Hepatocyte (in vitro differentiated cells): ENCODE data around the gene OR10H4. TPM values are rescaled to one million over a fixed set of nuclear protein-coding genes. Genes with fewer than 3 reads are reported as not detected.

ENCODE experiments used
- DNase-seq: peaks from one replicate; pipeline ENCODE4 v3.0.0-alpha.2; 2016; ENCODE audit warnings: low spot score
- H2AFZ ChIP-seq: fragments of 200-600 bp; sonication (generic); 2 replicates; pipeline ENCODE4 v1.6.0; 2016; ENCODE audit warnings: antibody characterized with exemption, mild to moderate bottlenecking
- H3K27ac ChIP-seq: fragments of 200-600 bp; sonication (generic); 2 replicates; pipeline ENCODE4 v1.5.1; 2016; ENCODE audit warnings: mild to moderate bottlenecking
- H3K27me3 ChIP-seq: fragments of 200-600 bp; sonication (generic); 2 replicates; pipeline ENCODE4 v1.6.1; 2016
- H3K36me3 ChIP-seq: fragments of 200-600 bp; sonication (generic); replicated peaks from 2 replicates; pipeline ENCODE4 v1.5.1; 2016; ENCODE audit warnings: low read depth; ENCODE audit not compliant: insufficient read depth
- H3K4me1 ChIP-seq: fragments of 200-600 bp; sonication (generic); 2 replicates; pipeline ENCODE4 v1.5.1; 2016; ENCODE audit warnings: mild to moderate bottlenecking, moderate library complexity; ENCODE audit not compliant: insufficient read depth
- H3K4me2 ChIP-seq: fragments of 200-600 bp; sonication (generic); 2 replicates; pipeline ENCODE4 v1.6.0; 2016
- H3K4me3 ChIP-seq: fragments of 200-600 bp; sonication (generic); 2 replicates; pipeline ENCODE4 v1.5.1; 2016; ENCODE audit warnings: mild to moderate bottlenecking
- H3K79me2 ChIP-seq: fragments of 200-600 bp; sonication (generic); 2 replicates; pipeline ENCODE4 v1.6.0; 2017; ENCODE audit warnings: mild to moderate bottlenecking
- H3K9me2 ChIP-seq: fragments of 200-600 bp; sonication (generic); replicated peaks from 2 replicates; pipeline ENCODE4 v1.6.0; 2017; ENCODE audit warnings: mild to moderate bottlenecking; ENCODE audit not compliant: insufficient read depth
- H3K9me3 ChIP-seq: fragments of 200-600 bp; sonication (generic); 2 replicates; pipeline ENCODE4 v1.5.1; 2016; ENCODE audit warnings: low read depth, mild to moderate bottlenecking
- H4K20me1 ChIP-seq: fragments of 200-600 bp; sonication (generic); 2 replicates; pipeline ENCODE4 v1.6.0; 2016; ENCODE audit warnings: mild to moderate bottlenecking; ENCODE audit not compliant: insufficient read depth, poor library complexity, severe bottlenecking
- EZH2 ChIP-seq: fragments of 200-600 bp; sonication (generic); IDR thresholded peaks from 2 replicates; pipeline ENCODE4 v1.6.1; 2016; ENCODE audit warnings: antibody characterized with exemption, mild to moderate bottlenecking, borderline replicate concordance
- EZH2phosphoT487 ChIP-seq: fragments of 200-600 bp; sonication (generic); IDR thresholded peaks from one replicate; pipeline ENCODE4 v1.6.1; 2018; ENCODE audit warnings: antibody characterized with exemption, mild to moderate bottlenecking, low read depth, moderate library complexity; ENCODE audit not compliant: unreplicated experiment, severe bottlenecking
- WGBS: methylation state at CpG from one replicate; pipeline ENCODE4 v1.1.6; 2016; ENCODE audit warnings: low lambda C conversion rate; ENCODE audit errors: missing lambda C conversion rate; 5-methylcytosine and 5-hydroxymethylcytosine counted together
- polyA plus RNA-seq: library from polyadenylated mRNA; unstranded; fragments of >200 nt; fragmentation: Nextera tagmentation; extraction: Ambion mirVana; gene quantifications from 2 replicates; pipeline ENCODE4 v1.2.1, GENCODE V29; 2016
- total RNA-seq: library from RNA; depleted of rRNA; stranded (reverse); fragments of >200 nt; gene quantifications from 2 replicates; pipeline ENCODE4 v1.2.3, GENCODE V29; 2014
- TF ChIP-seq, protein P1 (sequence below): fragments of 200-600 bp; sonication (generic); IDR thresholded peaks from 2 replicates; pipeline ENCODE4 v1.5.1; 2016; ENCODE audit warnings: antibody characterized with exemption, mild to moderate bottlenecking; ENCODE audit not compliant: poor library complexity

The OR10H4 gene
- total and polyA plus RNA-seq, 2 experiments from 2014 or later: not detected

DNA sequence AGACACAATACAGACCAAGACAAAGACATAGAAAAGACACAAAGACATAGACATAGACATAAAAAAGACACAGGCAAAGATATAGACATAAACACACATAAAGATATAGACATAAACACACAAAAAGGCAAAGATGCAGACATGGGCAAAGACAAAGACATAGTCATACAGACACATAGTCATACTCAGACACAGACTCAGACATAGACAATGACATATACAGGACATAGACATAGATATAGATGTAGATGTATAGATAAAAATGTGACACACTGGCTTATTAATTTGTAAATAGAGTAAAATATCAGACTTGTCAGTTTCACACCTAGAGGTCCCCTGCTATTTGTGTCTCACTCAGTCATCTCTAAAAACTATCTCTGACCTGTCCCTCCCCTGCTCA lies 42.8 kb downstream of the OR10H4 start:
- no peaks in the 10 kb centered on the region for H3K4me1 ChIP-seq
- no peaks in the 10 kb centered on the region for H3K27me3 ChIP-seq
- no peaks in the 10 kb centered on the region for H4K20me1 ChIP-seq
- DNase-seq: no peak
- no peaks in the 10 kb centered on the region for H3K36me3 ChIP-seq
- H2AFZ ChIP-seq: no peak overlapping the region
- no peak overlapping the region for H3K4me2 ChIP-seq
- TF ChIP-seq EZH2 (no peak), EZH2phosphoT487 (no peak)
- TF ChIP-seq, protein P1, sequence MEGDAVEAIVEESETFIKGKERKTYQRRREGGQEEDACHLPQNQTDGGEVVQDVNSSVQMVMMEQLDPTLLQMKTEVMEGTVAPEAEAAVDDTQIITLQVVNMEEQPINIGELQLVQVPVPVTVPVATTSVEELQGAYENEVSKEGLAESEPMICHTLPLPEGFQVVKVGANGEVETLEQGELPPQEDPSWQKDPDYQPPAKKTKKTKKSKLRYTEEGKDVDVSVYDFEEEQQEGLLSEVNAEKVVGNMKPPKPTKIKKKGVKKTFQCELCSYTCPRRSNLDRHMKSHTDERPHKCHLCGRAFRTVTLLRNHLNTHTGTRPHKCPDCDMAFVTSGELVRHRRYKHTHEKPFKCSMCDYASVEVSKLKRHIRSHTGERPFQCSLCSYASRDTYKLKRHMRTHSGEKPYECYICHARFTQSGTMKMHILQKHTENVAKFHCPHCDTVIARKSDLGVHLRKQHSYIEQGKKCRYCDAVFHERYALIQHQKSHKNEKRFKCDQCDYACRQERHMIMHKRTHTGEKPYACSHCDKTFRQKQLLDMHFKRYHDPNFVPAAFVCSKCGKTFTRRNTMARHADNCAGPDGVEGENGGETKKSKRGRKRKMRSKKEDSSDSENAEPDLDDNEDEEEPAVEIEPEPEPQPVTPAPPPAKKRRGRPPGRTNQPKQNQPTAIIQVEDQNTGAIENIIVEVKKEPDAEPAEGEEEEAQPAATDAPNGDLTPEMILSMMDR: no peak
- no peaks in the 10 kb centered on the region for H3K79me2 ChIP-seq
- H3K27ac ChIP-seq: no peak overlapping the region
- no peaks in the 10 kb centered on the region for H3K9me3 ChIP-seq
- no peak overlapping the region for H3K4me3 ChIP-seq
- no peaks in the 10 kb centered on the region for H3K9me2 ChIP-seq

DNA sequence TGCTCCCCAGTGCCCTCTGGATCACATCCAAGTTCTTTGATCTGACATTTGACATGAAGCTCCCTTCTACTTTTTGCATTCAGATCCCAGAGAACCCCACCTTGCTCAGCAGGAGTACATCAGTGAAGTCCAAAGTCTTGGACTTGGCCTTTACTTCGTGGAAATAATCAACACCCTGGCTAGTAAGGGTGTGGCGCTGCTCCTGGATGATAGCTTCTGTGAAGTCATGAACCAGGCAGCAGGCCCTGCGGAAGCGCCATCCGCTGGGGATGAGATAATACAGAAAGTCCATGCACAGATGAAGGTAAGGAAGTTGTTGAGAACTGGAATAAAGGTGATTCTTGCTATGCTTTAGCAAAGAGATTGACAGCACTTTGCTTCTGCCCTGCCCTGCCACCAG lies 43.2 kb downstream of the OR10H4 start:
- TF ChIP-seq, protein P1: no peak
- TF ChIP-seq EZH2phosphoT487: no peak
- no peak for TF ChIP-seq EZH2
- Histone ChIP-seq H4K20me1 (no peaks in the 10 kb centered on the region), H3K4me3 (no peak overlapping the region), H3K4me1 (no peaks in the 10 kb centered on the region), H3K36me3 (no peaks in the 10 kb centered on the region), H2AFZ (no peak overlapping the region), H3K4me2 (no peak overlapping the region), H3K79me2 (no peaks in the 10 kb centered on the region), H3K9me3 (no peaks in the 10 kb centered on the region), H3K27me3 (no peaks in the 10 kb centered on the region), H3K27ac (no peak overlapping the region), H3K9me2 (no peaks in the 10 kb centered on the region)
- 52% methylated on average over 5 of the region's 5 CpGs for WGBS
- no peak for DNase-seq

DNA sequence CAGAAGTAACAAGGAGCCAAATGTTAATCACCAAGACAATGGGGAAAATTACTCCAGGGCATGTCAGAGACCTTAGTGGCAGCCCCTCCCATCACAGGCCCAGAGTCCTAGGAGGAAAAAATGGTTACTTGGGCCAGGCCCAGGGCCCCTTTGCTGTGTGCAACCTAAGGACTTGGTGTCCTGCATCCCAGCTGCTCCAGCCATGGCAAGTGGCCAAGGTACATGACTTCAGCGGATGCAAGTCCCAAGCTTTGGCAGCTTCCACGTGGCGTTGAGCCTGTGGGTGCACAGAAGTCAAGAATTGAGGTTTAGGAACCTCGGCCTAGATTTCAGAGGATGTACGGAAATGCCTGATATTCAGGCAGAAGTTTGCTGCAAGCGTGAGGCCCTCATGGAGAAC lies 46.7 kb downstream of the OR10H4 start:
- Histone ChIP-seq H4K20me1 (no peaks in the 10 kb centered on the region), H3K4me1 (no peaks in the 10 kb centered on the region), H3K4me2 (no peak overlapping the region), H2AFZ (no peak overlapping the region), H3K9me2 (no peaks in the 10 kb centered on the region), H3K27ac (no peak overlapping the region), H3K27me3 (no peaks in the 10 kb centered on the region), H3K4me3 (no peak overlapping the region), H3K36me3 (no peaks in the 10 kb centered on the region), H3K79me2 (no peaks in the 10 kb centered on the region), H3K9me3 (no peaks in the 10 kb centered on the region)
- DNase-seq: no peak
- TF ChIP-seq EZH2phosphoT487 (no peak), EZH2 (no peak)
- TF ChIP-seq, protein P1: no peak
- 49% methylated on average over 6 of the region's 6 CpGs for WGBS

DNA sequence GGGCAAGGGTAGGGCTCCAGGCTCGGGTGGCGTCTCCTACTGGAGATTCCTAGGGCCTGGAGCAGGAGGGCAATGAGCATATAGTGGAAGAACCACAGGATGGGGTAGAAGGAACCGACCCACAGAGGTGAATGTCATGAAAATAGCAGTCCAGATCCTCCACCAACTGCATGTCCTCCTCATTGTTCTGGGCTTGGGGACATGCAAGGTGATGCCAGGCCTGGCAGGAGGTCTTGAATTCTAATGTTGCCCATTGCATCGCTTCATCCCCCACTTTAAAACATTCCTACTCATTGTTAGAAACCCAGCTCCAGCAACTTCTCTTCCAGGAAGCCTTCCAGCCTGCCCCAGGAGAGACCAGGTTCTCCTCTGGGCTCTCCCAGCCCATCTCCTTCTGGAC lies 49.4 kb downstream of the OR10H4 start:
- no peaks in the 10 kb centered on the region for H3K9me3 ChIP-seq
- WGBS: 51% methylated on average over 4 of the region's 4 CpGs
- no peaks in the 10 kb centered on the region for H3K27me3 ChIP-seq
- H3K4me3 ChIP-seq: no peak overlapping the region
- no peaks in the 10 kb centered on the region for H3K79me2 ChIP-seq
- TF ChIP-seq EZH2: no peak
- TF ChIP-seq, protein P1: no peak
- TF ChIP-seq EZH2phosphoT487: no peak
- no peak overlapping the region for H3K4me2 ChIP-seq
- DNase-seq: no peak
- H3K27ac ChIP-seq: no peak overlapping the region
- H3K4me1 ChIP-seq: no peaks in the 10 kb centered on the region
- H3K9me2 ChIP-seq: no peaks in the 10 kb centered on the region
- H4K20me1 ChIP-seq: no peaks in the 10 kb centered on the region
- no peaks in the 10 kb centered on the region for H3K36me3 ChIP-seq
- H2AFZ ChIP-seq: no peak overlapping the region
